IPS-18c (cell line): Measurements from ENCODE around the gene PI4KA.

Source experiments
- H3K4me3 ChIP-seq: 2 replicates; pipeline ENCODE4 v1.7.0; 2013; ENCODE audit warnings: low read depth, mild to moderate bottlenecking, low read length, moderate library complexity; ENCODE audit not compliant: insufficient read depth
- H3K9me3 ChIP-seq: one replicate; pipeline ENCODE4 v1.6.1; 2013; ENCODE audit warnings: mild to moderate bottlenecking, low read length, moderate library complexity; ENCODE audit not compliant: control insufficient read depth, insufficient read depth

PI4KA gene

DNA sequence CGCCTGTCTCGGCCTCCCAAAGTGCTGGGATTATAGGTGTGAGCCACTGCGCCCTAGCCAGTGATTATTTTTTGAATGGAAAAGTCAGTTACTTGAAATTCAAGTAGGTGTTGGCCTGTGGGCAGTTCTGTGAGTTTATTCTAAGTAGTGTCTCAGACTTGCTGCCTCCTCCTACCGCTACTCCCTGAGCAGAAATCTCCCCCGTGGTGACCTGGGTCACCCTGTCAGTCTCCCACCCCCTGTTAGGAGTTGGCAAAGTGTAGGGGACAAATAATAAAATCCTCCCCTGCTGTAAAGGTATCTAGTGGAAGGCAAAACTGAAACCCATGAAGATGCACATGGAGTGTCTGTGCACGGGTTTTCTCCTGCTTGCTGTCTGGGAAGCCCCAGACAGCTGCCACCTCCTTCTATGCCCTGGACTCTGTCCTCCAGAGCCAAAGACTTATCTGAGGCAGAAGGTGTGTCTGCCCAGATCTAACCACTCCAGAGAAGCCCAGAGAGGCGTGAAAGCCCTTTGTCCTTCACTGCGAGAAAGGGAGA, 26.5 kb upstream of the PI4KA start:
- peaks cover 2% of the 10 kb centered on the region for H3K9me3 ChIP-seq
- no peak overlapping the region for H3K4me3 ChIP-seq

- no peak overlapping the region for H3K4me3 ChIP-seq
- peaks cover 2% of the 10 kb centered on the region for H3K9me3 ChIP-seq
Observed at GRCh38 chr22:20884454-20884853, 25.8 kb upstream of the PI4KA start.

DNA sequence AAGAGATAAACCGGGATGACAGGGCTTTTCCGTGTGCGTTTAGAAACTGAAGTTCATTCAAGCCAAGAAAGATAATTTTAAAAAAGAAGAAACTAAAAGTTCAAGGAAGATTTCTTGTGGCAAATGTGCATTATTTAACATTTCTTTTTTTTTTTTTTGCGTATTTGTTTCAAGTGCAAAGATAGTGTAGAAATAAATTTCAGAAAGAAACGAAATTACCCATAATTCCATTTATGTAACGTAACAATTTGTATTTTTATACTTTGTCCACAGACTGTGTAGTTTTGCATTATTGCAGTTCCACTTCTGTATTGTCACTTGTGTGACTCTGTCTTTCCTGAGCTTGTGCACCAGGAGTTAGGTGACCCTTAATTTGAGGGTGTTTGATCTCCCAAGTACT, 24.2 kb upstream of the PI4KA start:
- Histone ChIP-seq H3K4me3 (no peak overlapping the region), H3K9me3 (peaks cover 2% of the 10 kb centered on the region)

DNA sequence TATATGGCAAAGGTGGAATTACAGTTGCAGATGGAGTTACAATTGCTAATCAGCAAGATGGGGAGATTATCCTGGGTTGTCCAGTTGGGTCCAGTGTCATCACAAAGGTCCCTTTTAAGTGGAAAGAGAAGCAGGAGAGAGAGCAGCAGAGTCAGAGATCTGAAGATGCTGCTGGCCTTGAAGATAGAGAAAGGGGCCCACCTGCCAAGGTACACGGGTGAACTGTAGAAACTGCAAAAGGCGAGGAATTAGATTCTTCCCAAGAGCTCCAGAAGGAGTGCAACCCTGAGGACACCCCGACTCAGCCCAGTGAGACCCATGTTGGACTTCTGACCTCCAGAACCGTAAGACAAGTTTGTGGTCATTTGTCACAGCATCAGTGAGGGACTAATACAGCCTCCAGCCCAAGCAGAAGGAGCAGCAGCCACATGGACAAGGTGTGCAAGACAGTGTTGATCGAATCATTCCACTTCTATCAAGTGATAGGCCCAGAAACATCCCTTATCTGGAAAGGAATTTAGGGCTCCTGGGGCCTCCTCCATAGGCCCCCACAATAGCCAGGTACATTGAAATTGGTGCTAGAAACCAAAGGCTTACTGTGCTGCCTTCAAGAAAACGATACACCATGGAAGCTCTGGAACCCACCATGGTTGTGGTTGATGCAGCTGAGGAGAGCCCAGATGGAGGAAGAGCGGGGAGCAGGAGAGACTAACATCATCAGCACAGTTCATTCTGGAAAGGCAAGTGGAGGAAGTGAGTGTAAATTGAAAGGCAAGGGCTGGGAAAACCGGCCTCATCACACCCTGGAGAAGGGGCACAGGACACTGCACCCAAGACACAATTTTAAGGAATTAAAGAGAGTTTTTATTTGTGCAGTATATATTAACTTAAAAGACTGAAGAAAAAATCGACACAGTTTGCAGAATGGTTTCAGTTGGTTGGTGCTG, 23.5 kb upstream of the PI4KA start:
- no peaks in the 10 kb centered on the region for H3K9me3 ChIP-seq
- no peak overlapping the region for H3K4me3 ChIP-seq

DNA sequence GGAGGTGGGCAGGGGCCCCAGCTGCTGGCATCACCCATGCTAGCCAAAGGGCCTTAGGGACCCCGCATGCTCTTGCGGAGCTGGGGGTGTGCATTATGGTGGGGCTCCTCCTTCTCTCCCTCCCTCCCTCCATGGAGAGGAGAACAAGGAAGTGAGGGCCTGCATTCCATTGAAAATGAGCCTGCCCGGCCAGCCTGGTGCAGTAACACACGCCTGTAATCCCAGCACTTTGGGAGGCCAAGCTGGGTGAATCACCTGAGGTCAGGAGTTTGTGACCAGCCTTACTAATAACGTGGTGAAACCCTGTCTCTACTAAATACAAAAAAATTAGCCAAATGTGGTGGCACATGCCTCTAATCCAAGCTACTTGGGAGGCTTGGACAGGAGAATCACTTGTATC, 22.6 kb upstream of the PI4KA start:
- H3K4me3 ChIP-seq, result no peak overlapping the region
- no peaks in the 10 kb centered on the region for H3K9me3 ChIP-seq

DNA sequence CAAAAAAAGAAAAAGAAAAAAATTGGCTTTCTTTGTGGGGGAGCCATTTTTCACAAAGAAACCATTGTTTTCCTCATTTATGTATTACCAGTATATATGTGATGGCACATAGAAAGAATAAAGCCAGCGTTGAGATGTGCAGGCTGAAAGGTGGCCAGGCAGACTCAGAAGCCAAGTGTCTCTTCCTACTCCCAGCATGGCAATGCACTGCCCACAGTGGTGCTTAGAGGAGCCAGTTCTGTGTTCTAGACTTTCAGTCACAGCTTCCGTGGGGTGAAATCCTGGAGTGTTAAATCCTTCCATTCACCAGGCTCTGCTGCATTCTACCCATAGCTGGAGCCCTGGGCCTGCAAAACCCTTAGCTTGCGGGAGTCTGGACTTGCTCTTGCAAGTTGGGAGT, 19.1 kb upstream of the PI4KA start:
- Histone ChIP-seq H3K9me3 (no peaks in the 10 kb centered on the region), H3K4me3 (no peak overlapping the region)

- H3K4me3 ChIP-seq, result no peak overlapping the region
- no peaks in the 10 kb centered on the region for H3K9me3 ChIP-seq
Observed at GRCh38 chr22:20875296-20875695, 16.7 kb upstream of the PI4KA start.

- Histone ChIP-seq H3K9me3 (no peaks in the 10 kb centered on the region), H3K4me3 (no peak overlapping the region)
Observed at GRCh38 chr22:20873214-20873613, 14.6 kb upstream of the PI4KA start.

GRCh38 chr22:20869234-20869633, 10.6 kb upstream of the PI4KA start:
- no peaks in the 10 kb centered on the region for H3K9me3 ChIP-seq
- no peak overlapping the region for H3K4me3 ChIP-seq

- Histone ChIP-seq H3K9me3 (no peaks in the 10 kb centered on the region), H3K4me3 (no peak overlapping the region)
Observed at GRCh38 chr22:20868025-20868962, 9.7 kb upstream of the PI4KA start.

GRCh38 chr22:20867179-20868024, 8.8 kb upstream of the PI4KA start:
- H3K4me3 ChIP-seq, result no peak overlapping the region
- H3K9me3 ChIP-seq, result no peaks in the 10 kb centered on the region

GRCh38 chr22:20866736-20867135, 8.1 kb upstream of the PI4KA start:
- Histone ChIP-seq H3K9me3 (no peaks in the 10 kb centered on the region), H3K4me3 (no peak overlapping the region)

- Histone ChIP-seq H3K4me3 (no peak overlapping the region), H3K9me3 (no peaks in the 10 kb centered on the region)
Observed at GRCh38 chr22:20865875-20866445, 7.3 kb upstream of the PI4KA start.

GRCh38 chr22:20865331-20865730, 6.7 kb upstream of the PI4KA start:
- Histone ChIP-seq H3K4me3 (no peak overlapping the region), H3K9me3 (no peaks in the 10 kb centered on the region)

DNA sequence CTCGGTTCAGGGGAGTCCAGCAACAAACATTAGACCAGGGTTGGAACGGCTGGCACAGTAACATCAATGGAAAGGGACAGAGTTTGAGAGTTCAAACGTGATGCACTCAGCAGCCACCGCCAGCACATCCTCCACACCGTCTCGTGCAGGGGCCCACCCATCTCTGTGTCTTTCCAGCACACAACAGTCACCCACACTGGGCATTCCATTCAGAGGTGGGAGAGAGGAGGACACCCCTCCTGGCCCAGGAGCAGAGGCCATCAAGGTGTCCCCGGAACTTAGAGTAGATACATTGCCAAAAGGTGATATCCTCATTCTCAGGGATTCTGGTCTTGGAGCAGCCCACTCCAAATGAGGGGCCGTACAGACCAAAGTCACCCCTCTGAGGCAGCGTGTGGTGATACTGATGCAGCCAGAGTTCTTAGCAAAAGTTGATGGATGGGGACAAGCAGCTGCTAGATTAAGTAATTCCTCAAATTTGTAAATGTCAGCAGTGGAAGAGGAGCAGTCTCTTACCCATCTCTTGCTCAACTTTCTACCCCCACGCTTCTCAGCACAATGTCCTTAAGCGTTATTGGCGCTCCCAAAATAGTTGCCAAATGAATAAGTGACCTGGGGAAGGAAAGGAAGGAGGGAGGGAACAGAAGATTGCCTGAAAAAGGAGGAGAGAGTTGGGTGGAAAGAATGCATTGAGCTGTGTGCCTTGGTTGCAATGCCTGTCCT, 5.7 kb upstream of the PI4KA start:
- H3K9me3 ChIP-seq, result no peaks in the 10 kb centered on the region
- H3K4me3 ChIP-seq, result no peak overlapping the region

DNA sequence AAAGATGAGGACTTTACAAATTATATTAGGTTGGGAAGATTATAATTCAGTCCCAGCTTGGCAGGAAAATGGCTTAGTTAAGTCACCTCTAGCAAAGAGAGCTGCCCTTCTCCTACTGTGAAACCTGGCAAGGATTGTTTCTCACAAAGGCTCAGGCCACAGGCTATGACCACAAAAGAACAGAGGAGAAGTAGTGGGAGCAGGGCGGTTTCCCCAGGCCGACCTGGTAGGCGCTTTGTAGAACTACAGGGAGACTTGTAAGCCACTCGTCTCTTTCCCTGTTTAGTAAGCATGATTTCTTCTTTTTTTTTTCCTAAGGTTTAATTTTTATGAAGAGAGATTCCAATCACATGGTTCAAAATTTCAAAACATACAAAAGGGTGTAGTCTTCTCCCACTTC, 4.8 kb upstream of the PI4KA start:
- Histone ChIP-seq H3K9me3 (no peaks in the 10 kb centered on the region), H3K4me3 (no peak overlapping the region)
